Esophagus muscularis mucosa (tissue), 4 donors: ENCODE measurements around the gene BOC.

Source experiments
- CTCF ChIP-seq, 3 experiments: fragments of 200-600 bp in 2 of 3; fragments of 450-650 bp in 1 of 3; sonication (generic) in 2 of 3; IDR thresholded peaks; one replicate each; pipeline ENCODE4 v1.5.1; 2017 to 2019; ENCODE audit warnings: antibody characterized with exemption in 3 of 3, mild to moderate bottlenecking in 2 of 3, moderate library complexity in 1 of 3
- EP300 ChIP-seq: sonication (generic); formaldehyde crosslinking; IDR thresholded peaks from one replicate; pipeline ENCODE4 v1.6.1; 2017; ENCODE audit warnings: antibody characterized with exemption
- POLR2A ChIP-seq: fragments of 450-650 bp; IDR thresholded peaks from one replicate; pipeline ENCODE4 v1.6.1; 2017; ENCODE audit warnings: antibody characterized with exemption, moderate library complexity, mild to moderate bottlenecking, low read depth

GRCh38 chr3:113278599-113278955 is 67.2 kb downstream of the BOC start:
- TF ChIP-seq CTCF (IDR thresholded peaks at IDR 0.05) = no peak
- no peak for TF ChIP-seq EP300
- TF ChIP-seq POLR2A = no peak
